Panc1 (cell line): ENCODE results near the gene SPEG. TPM values are rescaled to one million over a fixed set of nuclear protein-coding genes. Genes with fewer than 3 reads are reported as not detected.

Experiments
- ATAC-seq: fragments of 200-7000 bp; cut with Tn5 transposase; 2 replicates; pipeline ENCODE4 v1.9.1; 2020; ENCODE audit warnings: mild to moderate bottlenecking, moderate library complexity
- BruUV-seq: library from RNA; stranded (reverse); fragments of 400-500 nt; replicated peaks from 2 replicates; lab custom pipeline; 2021; lab: Mats Ljungman, UMichigan
- CTCF ChIA-PET: fragments of 300-600 bp; sonication (Branson Sonifier 250); formaldehyde crosslinking; loops from one replicate; lab custom pipeline; 2022; ENCODE audit warnings: antibody characterized with exemption; lab: Charles Lee
- POLR2A ChIA-PET: fragments of 300-600 bp; sonication (Branson Sonifier 250); formaldehyde crosslinking; loops from one replicate; lab custom pipeline; 2022; ENCODE audit warnings: antibody characterized with exemption; lab: Charles Lee
- DNase-seq: peaks from one replicate; pipeline ENCODE4 v3.0.0-alpha.2; 2010; ENCODE audit warnings: low read depth, low spot score
- H3K27ac ChIP-seq: 2 replicates; pipeline ENCODE4 v1.5.1; 2011; ENCODE audit warnings: mild to moderate bottlenecking, low read length, inconsistent platforms
- H3K27me3 ChIP-seq: fragments of 200-500 bp; sonication (Bioruptor generic); 2 replicates; pipeline ENCODE4 v1.6.0; 2014; ENCODE audit warnings: low read length, inconsistent platforms; ENCODE audit not compliant: control insufficient read depth, insufficient read depth
- H3K36me3 ChIP-seq: fragments of 200-500 bp; sonication (Bioruptor generic); 2 replicates; pipeline ENCODE4 v1.5.1; 2014; ENCODE audit warnings: inconsistent platforms, mild to moderate bottlenecking, low read length, moderate library complexity; ENCODE audit not compliant: control insufficient read depth, insufficient read depth
- H3K4me1 ChIP-seq: 2 replicates; pipeline ENCODE4 v1.5.1; 2011; ENCODE audit warnings: inconsistent platforms, mild to moderate bottlenecking, low read length, moderate library complexity; ENCODE audit not compliant: control insufficient read depth, insufficient read depth
- H3K4me3 ChIP-seq, 2 experiments: 2 replicates each; pipeline ENCODE4 v1.5.1; 2011 to 2012; ENCODE audit warnings: low read depth in 2 of 2, low read length in 2 of 2, mild to moderate bottlenecking in 2 of 2, inconsistent platforms in 1 of 2, moderate library complexity in 1 of 2
- H3K9me3 ChIP-seq: fragments of 200-500 bp; sonication (Bioruptor generic); 2 replicates; pipeline ENCODE4 v1.5.1; 2014; ENCODE audit warnings: low read depth, mild to moderate bottlenecking, inconsistent platforms, low read length, moderate library complexity; ENCODE audit not compliant: control insufficient read depth, insufficient read depth
- CTCF ChIP-seq: fragments of 450-650 bp; IDR thresholded peaks from 2 replicates; pipeline ENCODE4 v1.5.1; 2017; ENCODE audit warnings: mild to moderate bottlenecking
- POLR2AphosphoS5 ChIP-seq: IDR thresholded peaks from 2 replicates; pipeline ENCODE4 v1.6.1; 2012; ENCODE audit warnings: mild to moderate bottlenecking, low read depth, low read length, moderate library complexity
- REST ChIP-seq, 2 experiments: IDR thresholded peaks; 2 replicates each; pipeline ENCODE4 v1.6.1; 2011 to 2012; ENCODE audit warnings: low read depth in 2 of 2, control low read depth in 1 of 2, low read length in 1 of 2, mild to moderate bottlenecking in 1 of 2, moderate library complexity in 1 of 2; ENCODE audit not compliant: insufficient read depth in 1 of 2
- SIN3A ChIP-seq: IDR thresholded peaks from 2 replicates; pipeline ENCODE4 v1.6.1; 2012; ENCODE audit warnings: low read depth, mild to moderate bottlenecking, low read length, moderate library complexity, borderline replicate concordance; ENCODE audit not compliant: insufficient read depth
- TCF7L2 ChIP-seq: IDR thresholded peaks from 2 replicates; pipeline ENCODE4 v1.6.1; 2011; ENCODE audit warnings: mild to moderate bottlenecking, low read depth, low read length, inconsistent platforms
- in situ Hi-C: cut with HindIII; loops from 2 replicates; pipeline ENCODE4 v1.10.0; 2016; ENCODE audit warnings: low sequenced_read_pairs, low pct_unique_long_range_greater_than_20kb
- intact Hi-C: fragments of 100-400 bp; cut with micrococcal nuclease; formaldehyde crosslinking; loops from one replicate; pipeline ENCODE4 v1.10.0; 2022; ENCODE audit not compliant: unreplicated experiment
- total RNA-seq: library from RNA; stranded (reverse); gene quantifications from one replicate; pipeline ENCODE4 v1.2.1, GENCODE V29; 2021; ENCODE audit not compliant: unreplicated experiment

Gene SPEG
- total RNA-seq, 1 experiment from 2014 or later, result 3.4 TPM

GRCh38 chr2:219523031-219523671, 88.5 kb downstream of the SPEG start:
- BruUV-seq, result no TSS peak
- ChIA-PET CTCF (interaction anchor here (0.6 to 0.7 kb wide), 2 partner anchors 15 to 420 kb away, joined by 3 read pairs; no protein-coding TSS in a partner anchor), POLR2A (no interaction called here)
- Histone ChIP-seq H3K4me1 (peaks cover 10% of the 10 kb centered on the region), H3K27me3 (no peaks in the 10 kb centered on the region; the same call in 1 of the 2 replicates), H3K27ac (no peak overlapping the region), H3K36me3 (no peaks in the 10 kb centered on the region), H3K4me3 (no peak overlapping the region), H3K9me3 (no peaks in the 10 kb centered on the region)
- no peak for ATAC-seq
- DNase-seq, result no peak
- in situ Hi-C loops (no loop called here), intact Hi-C loops (no loop called here)
- TF ChIP-seq TCF7L2, result no peak
- no peak for TF ChIP-seq CTCF
- TF ChIP-seq POLR2AphosphoS5, result no peak
- TF ChIP-seq SIN3A, result no peak

- no peaks in the 10 kb centered on the region for H3K36me3 ChIP-seq
- in situ Hi-C loops (no loop called here), intact Hi-C loops (loop anchor here (5.0 kb wide), 1 partner anchor 48 kb away; no protein-coding TSS in a partner anchor)
- peaks cover 5% of the 10 kb centered on the region; the same call in 1 of the 2 replicates for H3K27me3 ChIP-seq
- no peak overlapping the region for H3K4me3 ChIP-seq
- TF ChIP-seq POLR2AphosphoS5 (no peak), TCF7L2 (no peak), REST (IDR thresholded peaks at IDR 0.05; ENCODE audit: insufficient read depth in 1 of 2, low read depth in 2 of 2, low read length in 1 of 2) (no peak), CTCF (no peak), SIN3A (no peak)
- CTCF ChIA-PET, result no interaction called here
- no peak for ATAC-seq
- no peak overlapping the region for H3K27ac ChIP-seq
- no peaks in the 10 kb centered on the region for H3K9me3 ChIP-seq
- POLR2A ChIA-PET, result no interaction called here
- H3K4me1 ChIP-seq, result peaks cover 10% of the 10 kb centered on the region
- no peak for DNase-seq
- no TSS peak for BruUV-seq
Measured at GRCh38 chr2:219524817-219525216, 90.2 kb downstream of the SPEG start.
